Measurements from ENCODE around the gene SOX18.

DNA sequence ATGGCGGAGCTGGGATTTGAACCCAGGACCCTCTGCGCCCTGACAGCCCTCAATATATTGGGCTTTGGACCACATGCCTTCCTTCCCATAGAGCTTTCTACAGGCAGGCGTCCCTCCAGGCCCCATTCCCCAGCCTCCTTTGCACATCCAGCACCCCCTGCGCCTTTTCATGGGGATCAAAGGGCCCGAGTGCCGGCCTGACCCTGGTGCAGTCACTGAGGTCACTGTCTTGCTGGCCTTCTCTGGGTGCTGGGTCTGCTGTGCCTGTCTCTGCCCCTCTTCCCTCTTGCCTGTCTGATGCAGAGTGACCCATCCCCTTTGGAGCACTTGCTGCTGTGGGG, 32.2 kb upstream of the SOX18 start:
- TF ChIP-seq POLR2A (IDR thresholded peaks at IDR 0.05) (no peak), EP300 (IDR thresholded peaks at IDR 0.05) (no peak)

All from sigmoid colon (tissue), 4 donors.